ENCODE results near the gene ZER1. TPM values are rescaled to one million over a fixed set of nuclear protein-coding genes. Genes with fewer than 3 reads are reported as not detected.
A peak's percentile ranks its signal among the peaks of the same experiment; 100 is the strongest.

The ZER1 gene
- total RNA-seq (2012; rRNA removed) (7.5 and 7.7 TPM in 2 replicates), polyA plus RNA-seq (2012; rRNA removed) (34.9 and 45.1 TPM in 2 replicates), Bru-seq, nascent RNA (percentile 65 among the genes with signal in this experiment), BruChase-seq, experiment 1, labeled RNA remaining after a 6-hour chase (percentile 81 among the genes with signal in this experiment), BruChase-seq, experiment 2, labeled RNA remaining after a 2-hour chase (percentile 69 among the genes with signal in this experiment)
- polyA plus RNA-seq (2012; cell fraction: cytosol; rRNA removed) = 27.8 and 35.2 TPM in 2 replicates
- 22.0 and 42.1 TPM in 2 replicates for polyA plus RNA-seq (2012; cell fraction: nucleus; rRNA removed; ENCODE audit: low replicate concordance)
- long read RNA-seq, full-length matches to known transcripts = 15 of 50 reads
- long read RNA-seq, partial matches to known transcripts = 6 of 50 reads
- long read RNA-seq, other reads (novel, unspliced or antisense) = 29 of 50 reads

GRCh38 chr9:128771745-128772519 is at the start of gene ZER1:
ZER1 (minus strand) TSS chr9:128771927; CDS start chr9:128755565, 16,362 bp downstream.
- Histone ChIP-seq H3K9me3 (ENCODE audit: control insufficient read depth, insufficient read depth, low read length) (peaks cover 2% of the 10 kb centered on the region; the same call in 1 of the 2 replicates), H2BK20ac (ENCODE audit: low read depth, low read length) (0 out of 2 replicates have a peak within 1 kb of the TSS, but pooled peaks have one; percentile 10), H3K9me1 (ENCODE audit: insufficient read depth, low read length) (peaks cover 7% of the 10 kb centered on the region; the same call in 1 of the 2 replicates), H3K9ac (ENCODE audit: low read depth, low read length) (peak within 1 kb of the TSS; percentile 93), H3K79me1 (ENCODE audit: low read depth in 1 of 2, low read length in 2 of 2) (peaks cover 20 to 49% of the 10 kb centered on the region in 2 experiments), H3K27me3 (ENCODE audit: control insufficient read depth, insufficient read depth, low read length) (no peaks in the 10 kb centered on the region), H3K4me2 (ENCODE audit: low read depth, low read length) (peak within 1 kb of the TSS; percentile 100), H4K20me1 (ENCODE audit: insufficient read depth, low read length) (peaks cover 3% of the 10 kb centered on the region; the same call in 1 of the 2 replicates), H3K23ac (ENCODE audit: low read depth, low read length) (peak within 1 kb of the TSS; percentile 96), H2BK15ac (ENCODE audit: low read depth, low read length) (peak within 1 kb of the TSS; percentile 42; the same call in 1 of the 3 replicates), H3K27ac (ENCODE audit: insufficient read depth, low read length) (peak within 1 kb of the TSS; percentile 95), H3K4me1 (ENCODE audit: control insufficient read depth, insufficient read depth, low read length) (peaks cover 5% of the 10 kb centered on the region), H3K36me3 (ENCODE audit: control insufficient read depth, insufficient read depth, low read length) (peaks cover 4% of the 10 kb centered on the region), H2BK5ac (ENCODE audit: low read depth, low read length, poor library complexity, severe bottlenecking) (peak within 1 kb of the TSS; percentile 91), H4K8ac (ENCODE audit: low read depth in 2 of 2, low read length in 2 of 2) (peak within 1 kb of the TSS; percentile 96 to 97), H2AK9ac (replicated peaks; ENCODE audit: low read depth, low read length, poor library complexity) (peak within 1 kb of the TSS; percentile 94), H3K4ac (ENCODE audit: low read depth, low read length) (peak within 1 kb of the TSS; percentile 89), H2AFZ (replicated peaks; ENCODE audit: low read length, poor library complexity) (peak within 1 kb of the TSS; percentile 99), H4K91ac (ENCODE audit: insufficient read depth, low read depth, low read length) (peak within 1 kb of the TSS; percentile 88), H3K18ac (ENCODE audit: low read depth, low read length) (peak within 1 kb of the TSS; percentile 87), H4K5ac (ENCODE audit: low read depth, low read length) (peak within 1 kb of the TSS; percentile 96), H2BK120ac (ENCODE audit: low read depth, low read length) (peak within 1 kb of the TSS; percentile 52), H2AK5ac (ENCODE audit: low read depth, low read length) (peak within 1 kb of the TSS; percentile 36), H3K4me3 (ENCODE audit: insufficient read depth, low read depth, low read length) (peak within 1 kb of the TSS; percentile 99), H3K56ac (ENCODE audit: extremely low read depth, insufficient read depth, low read length) (peak within 1 kb of the TSS; percentile 52), H3K14ac (replicated peaks; ENCODE audit: low read depth, low read length) (peak within 1 kb of the TSS; percentile 96)
- peak; percentile 96 for ATAC-seq (ENCODE audit: low read depth)
- in situ Hi-C loops (cut with MboI; ENCODE audit: low sequenced_read_pairs) (no loop called here), dilution Hi-C loops (cut with HindIII; ENCODE audit: low sequenced_read_pairs, unreplicated experiment) (no loop called here), intact Hi-C loops (cut with micrococcal nuclease) (loop anchor here (1.0 to 2.0 kb wide), 2 partner anchors 15 to 176 kb away; partner anchors contain the start of gene TBC1D13)
- POLR2A ChIA-PET (ENCODE audit: unreplicated experiment) = no interaction called here
- peak; percentile 83 for DNase-seq
- 0% methylated on average over 28 of the region's 72 CpGs; no CpG with 5 or more reads in 1 of the 2 experiments for WGBS, 2 experiments (ENCODE audit: extremely low coverage in 2 of 2, insufficient read length in 1 of 2)
- BruUV-seq (replicated peaks) = no TSS peak
- CTCF ChIA-PET = interaction anchor here (1.0 to 1.8 kb wide), 2 partner anchors 10 to 11 kb away, joined by 3 to 4 read pairs; no protein-coding TSS in a partner anchor
- TF ChIP-seq MXI1 (IDR thresholded peaks at IDR 0.05; ENCODE audit: borderline replicate concordance, low read depth, low read length) (no peak; the same call in 1 of the 2 replicates), CEBPB (IDR thresholded peaks at IDR 0.05; ENCODE audit: low read depth, low read length) (no peak), POLR2A (IDR thresholded peaks at IDR 0.05; ENCODE audit: low read depth, low read length) (peak; percentile 15; the same call in 1 of the 2 replicates), SMC3 (IDR thresholded peaks at IDR 0.05; ENCODE audit: low read depth, low read length) (peak; percentile 15; the same call in 1 of the 2 replicates), NFE2L2 (IDR thresholded peaks at IDR 0.05; ENCODE audit: low read depth, low read length) (no peak), FOS (IDR thresholded peaks at IDR 0.05; ENCODE audit: low read depth, low read length) (0 out of 2 replicates have a peak, but pooled peaks have one; percentile 2), RFX5 (IDR thresholded peaks at IDR 0.05; ENCODE audit: low read depth, low read length) (peak; percentile 65), BHLHE40 (IDR thresholded peaks at IDR 0.05; ENCODE audit: low read depth, low read length) (peak; percentile 79), MAFK (IDR thresholded peaks at IDR 0.05; ENCODE audit: low read depth, low read length) (no peak), MAZ (IDR thresholded peaks at IDR 0.05; ENCODE audit: borderline replicate concordance, low read depth, low read length) (peak; percentile 84), RCOR1 (IDR thresholded peaks at IDR 0.05; ENCODE audit: insufficient replicate concordance, low read length) (no peak), CHD1 (IDR thresholded peaks at IDR 0.05; ENCODE audit: low read depth, low read length) (no peak)
- TF ChIP-seq, protein P1, sequence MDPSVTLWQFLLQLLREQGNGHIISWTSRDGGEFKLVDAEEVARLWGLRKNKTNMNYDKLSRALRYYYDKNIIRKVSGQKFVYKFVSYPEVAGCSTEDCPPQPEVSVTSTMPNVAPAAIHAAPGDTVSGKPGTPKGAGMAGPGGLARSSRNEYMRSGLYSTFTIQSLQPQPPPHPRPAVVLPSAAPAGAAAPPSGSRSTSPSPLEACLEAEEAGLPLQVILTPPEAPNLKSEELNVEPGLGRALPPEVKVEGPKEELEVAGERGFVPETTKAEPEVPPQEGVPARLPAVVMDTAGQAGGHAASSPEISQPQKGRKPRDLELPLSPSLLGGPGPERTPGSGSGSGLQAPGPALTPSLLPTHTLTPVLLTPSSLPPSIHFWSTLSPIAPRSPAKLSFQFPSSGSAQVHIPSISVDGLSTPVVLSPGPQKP (IDR thresholded peaks at IDR 0.05; ENCODE audit: borderline replicate concordance, low read depth, low read length) = 0 out of 2 replicates have a peak, but pooled peaks have one; percentile 45
- TF ChIP-seq, protein P2, sequence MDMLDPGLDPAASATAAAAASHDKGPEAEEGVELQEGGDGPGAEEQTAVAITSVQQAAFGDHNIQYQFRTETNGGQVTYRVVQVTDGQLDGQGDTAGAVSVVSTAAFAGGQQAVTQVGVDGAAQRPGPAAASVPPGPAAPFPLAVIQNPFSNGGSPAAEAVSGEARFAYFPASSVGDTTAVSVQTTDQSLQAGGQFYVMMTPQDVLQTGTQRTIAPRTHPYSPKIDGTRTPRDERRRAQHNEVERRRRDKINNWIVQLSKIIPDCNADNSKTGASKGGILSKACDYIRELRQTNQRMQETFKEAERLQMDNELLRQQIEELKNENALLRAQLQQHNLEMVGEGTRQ (IDR thresholded peaks at IDR 0.05; ENCODE audit: low read depth, low read length) = no peak
